Motor neuron (in vitro differentiated cells): ENCODE data around the gene EXOC4. TPM values are rescaled to one million over a fixed set of nuclear protein-coding genes. Genes with fewer than 3 reads are reported as not detected.

Experiments
- ATAC-seq, 8 experiments: fragments of 200-7000 bp; cut with Tn5 transposase; replicated peaks in 6 of 8; 2 replicates each; pipeline ENCODE4 v1.8.0; 2021; ENCODE audit warnings: mild to moderate bottlenecking in 8 of 8, moderate library complexity in 8 of 8
- H3K27ac ChIP-seq, 2 donors: fragments of 250-450 bp; sonication (Bioruptor Pico); 2 replicates each; pipeline ENCODE4 v1.9.0; 2021; ENCODE audit warnings: antibody characterized with exemption in 2 of 2, mild to moderate bottlenecking in 2 of 2, moderate library complexity in 1 of 2
- H3K4me1 ChIP-seq, 2 donors: fragments of 250-450 bp; sonication (Bioruptor Pico); replicated peaks in 1 of 2; 2 replicates each; pipeline ENCODE4 v1.6.1; 2021; ENCODE audit warnings: antibody characterized with exemption in 2 of 2, mild to moderate bottlenecking in 2 of 2, moderate library complexity in 1 of 2
- H3K4me3 ChIP-seq, 5 donors: fragments of 250-450 bp; sonication (Bioruptor Pico); 2 replicates each; pipeline ENCODE4 v1.9.0; 2021; ENCODE audit warnings: antibody characterized with exemption in 5 of 5, mild to moderate bottlenecking in 5 of 5, moderate library complexity in 4 of 5
- WGBS, 10 experiments: fragments of 450-650 bp; shearing (Covaris generic); methylation state at CpG; one replicate each; pipeline ENCODE4 v1.0.0; 2022; 5-methylcytosine and 5-hydroxymethylcytosine counted together
- in situ Hi-C, 9 experiments: fragments of 400-800 bp; cut with MboI; loops; one replicate each; pipeline ENCODE4 v1.15.0; 2021; ENCODE audit warnings: low sequenced_read_pairs in 9 of 9, low pct_unique_long_range_greater_than_20kb in 2 of 9; ENCODE audit not compliant: unreplicated experiment in 9 of 9
- total RNA-seq, 8 experiments: library from RNA; unstranded; fragments of 300-600 nt; gene quantifications; 2 replicates each; pipeline versions ENCODE4 v1.2.3 to v1.2.4, GENCODE V29; 2022

Gene EXOC4
- total RNA-seq, 8 experiments from 2014 or later: 47.7 to 103 (median 60.2) TPM

GRCh38 chr7:133730360-133730759 lies 477.5 kb downstream of the EXOC4 start:
- H3K4me3 ChIP-seq: no peak overlapping the region
- H3K27ac ChIP-seq: no peak overlapping the region
- WGBS, 10 experiments: 47 to 100% (median 88%) methylated on average over 2 to 3 of the region's 3 CpGs; no CpG with 5 or more reads in 1 of the 10 experiments
- in situ Hi-C loops: no loop called here
- ATAC-seq: no peak
- H3K4me1 ChIP-seq: peaks cover 0 to 4% of the 10 kb centered on the region in 2 donors

GRCh38 chr7:133733401-133733800 lies 480.5 kb downstream of the EXOC4 start:
- ATAC-seq: no peak
- H3K4me1 ChIP-seq: peaks cover 0 to 4% of the 10 kb centered on the region in 2 donors
- no peak overlapping the region for H3K4me3 ChIP-seq
- no peak overlapping the region for H3K27ac ChIP-seq
- 92 to 100% (median 100%) methylated on average over 1 to 5 of the region's 5 CpGs; no CpG with 5 or more reads in 2 of the 10 experiments for WGBS, 10 experiments
- in situ Hi-C loops: no loop called here

- 57 to 100% (median 87%) methylated on average over 1 of the region's 1 CpG; no CpG with 5 or more reads in 2 of the 10 experiments for WGBS, 10 experiments
- no peak overlapping the region for H3K4me3 ChIP-seq
- in situ Hi-C loops: no loop called here
- H3K4me1 ChIP-seq: peaks cover 0 to 4% of the 10 kb centered on the region in 2 donors
- H3K27ac ChIP-seq: no peak overlapping the region
- ATAC-seq: no peak
Observed at GRCh38 chr7:133735222-133735621, 482.3 kb downstream of the EXOC4 start.

DNA sequence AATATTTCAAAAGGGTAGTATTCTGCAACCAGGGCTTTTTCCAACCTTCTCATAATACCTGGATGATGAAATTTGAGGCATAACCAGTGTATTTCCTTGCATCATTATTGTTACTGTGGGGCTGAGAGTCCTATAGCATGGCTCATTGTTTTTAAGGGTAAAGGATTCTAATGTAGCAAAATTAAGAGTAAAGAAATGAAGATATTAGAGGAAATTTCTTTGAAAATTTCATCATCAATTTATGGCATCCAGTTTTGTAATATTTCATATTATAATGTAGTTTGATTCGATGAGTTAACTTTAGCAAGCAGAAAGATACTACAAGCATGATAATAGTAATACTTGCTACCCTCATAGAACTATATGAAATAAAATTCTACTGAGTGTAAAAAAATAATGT lies 486.9 kb downstream of the EXOC4 start:
- in situ Hi-C loops: no loop called here
- Histone ChIP-seq H3K4me1 (no peaks in the 10 kb centered on the region), H3K27ac (no peak overlapping the region), H3K4me3 (no peak overlapping the region)
- no peak for ATAC-seq
- 82 to 100% (median 91%) methylated on average over 1 of the region's 1 CpG; no CpG with 5 or more reads in 1 of the 10 experiments for WGBS, 10 experiments

GRCh38 chr7:133741078-133741477 lies 488.2 kb downstream of the EXOC4 start:
- 71 to 100% (median 89%) methylated on average over 1 to 3 of the region's 3 CpGs for WGBS, 10 experiments
- H3K4me3 ChIP-seq: no peak overlapping the region
- no peaks in the 10 kb centered on the region for H3K4me1 ChIP-seq
- no peak overlapping the region for H3K27ac ChIP-seq
- in situ Hi-C loops: no loop called here
- no peak for ATAC-seq

DNA sequence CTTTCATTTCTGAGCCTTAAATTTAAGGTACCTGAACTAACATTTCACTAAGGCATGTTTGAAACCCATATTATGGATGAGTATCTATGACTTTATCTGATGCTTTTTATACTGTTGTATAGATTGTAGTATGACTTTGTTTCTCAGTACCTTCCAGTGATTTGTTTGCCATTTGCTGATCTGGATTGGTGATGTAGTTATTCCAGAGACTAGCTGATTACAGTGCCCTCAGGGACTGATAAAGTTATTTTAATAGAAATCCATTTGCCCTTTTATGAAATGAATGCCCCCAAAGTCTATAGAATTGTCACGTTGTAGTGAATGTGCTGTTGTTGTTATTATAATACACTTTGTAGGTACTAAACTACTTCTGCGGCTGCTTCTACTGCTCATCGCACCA lies 488.8 kb downstream of the EXOC4 start:
- H3K4me3 ChIP-seq: no peak overlapping the region
- no peaks in the 10 kb centered on the region for H3K4me1 ChIP-seq
- in situ Hi-C loops: no loop called here
- no peak for ATAC-seq
- 86 to 100% (median 100%) methylated on average over 1 to 3 of the region's 3 CpGs; no CpG with 5 or more reads in 1 of the 10 experiments for WGBS, 10 experiments
- H3K27ac ChIP-seq: no peak overlapping the region

- WGBS, 10 experiments: 68 to 93% (median 75%) methylated on average over 2 to 6 of the region's 6 CpGs
- H3K4me1 ChIP-seq: no peaks in the 10 kb centered on the region
- peak in 1 of 8 experiments; percentile 36 for ATAC-seq
- no peak overlapping the region for H3K27ac ChIP-seq
- H3K4me3 ChIP-seq: no peak overlapping the region
- in situ Hi-C loops: no loop called here
Observed at GRCh38 chr7:133742709-133743538, 490.0 kb downstream of the EXOC4 start.

DNA sequence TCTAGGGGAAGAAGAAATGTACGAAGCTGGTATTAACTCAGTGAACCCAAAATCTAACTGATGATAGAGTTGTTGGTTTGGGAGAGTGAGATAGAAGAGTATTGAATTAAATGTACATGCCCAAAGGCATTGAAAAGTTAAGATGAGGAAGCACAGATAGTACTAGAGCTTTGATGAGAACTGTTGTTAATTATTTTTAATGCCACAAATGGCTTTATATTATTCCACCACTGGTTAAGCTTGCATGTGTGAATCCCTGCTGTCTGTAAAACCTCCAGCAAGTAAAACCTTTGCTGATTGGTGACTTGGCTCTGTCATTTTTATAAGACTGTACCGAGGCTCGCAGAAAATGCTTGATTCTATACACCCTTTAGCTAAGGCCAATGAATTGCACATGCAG lies 491.6 kb downstream of the EXOC4 start:
- H3K4me3 ChIP-seq: no peak overlapping the region
- in situ Hi-C loops: no loop called here
- no peaks in the 10 kb centered on the region for H3K4me1 ChIP-seq
- 80 to 100% (median 90%) methylated on average over 1 to 3 of the region's 3 CpGs; no CpG with 5 or more reads in 2 of the 10 experiments for WGBS, 10 experiments
- no peak overlapping the region for H3K27ac ChIP-seq
- no peak for ATAC-seq

GRCh38 chr7:133746305-133746704 lies 493.4 kb downstream of the EXOC4 start:
- in situ Hi-C loops: no loop called here
- ATAC-seq: no peak
- Histone ChIP-seq H3K4me1 (no peaks in the 10 kb centered on the region), H3K4me3 (no peak overlapping the region), H3K27ac (no peak overlapping the region)
- WGBS, 10 experiments: 50 to 100% (median 96%) methylated on average over 1 to 3 of the region's 3 CpGs

DNA sequence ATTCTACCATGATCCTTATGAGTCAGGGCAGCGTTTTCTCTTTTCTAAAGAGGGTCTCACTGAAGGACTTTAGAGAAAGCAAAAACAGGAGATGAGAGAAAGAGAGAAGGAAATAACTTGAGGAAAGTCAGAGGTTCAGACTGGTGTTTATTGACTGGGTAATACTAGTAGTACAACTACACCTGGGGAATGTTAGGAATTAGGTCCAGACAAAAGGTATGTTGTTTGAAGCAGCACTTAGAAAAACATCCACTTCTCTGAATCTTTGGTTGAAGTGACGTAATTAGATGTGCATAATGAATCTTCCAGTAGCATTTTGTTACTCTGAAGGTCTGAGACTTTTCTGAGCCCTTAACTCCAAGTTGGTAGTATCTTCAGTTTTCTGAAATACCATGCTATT lies 494.0 kb downstream of the EXOC4 start:
- Histone ChIP-seq H3K27ac (no peak overlapping the region), H3K4me1 (no peaks in the 10 kb centered on the region), H3K4me3 (no peak overlapping the region)
- WGBS, 10 experiments: 0 to 100% (median 89%) methylated on average over 1 of the region's 2 CpGs; no CpG with 5 or more reads in 3 of the 10 experiments
- in situ Hi-C loops: no loop called here
- ATAC-seq: no peak

GRCh38 chr7:133748443-133749407 lies 495.8 kb downstream of the EXOC4 start:
- H3K4me1 ChIP-seq: no peaks in the 10 kb centered on the region
- in situ Hi-C loops: no loop called here
- WGBS, 10 experiments: 58 to 100% (median 100%) methylated on average over 1 to 3 of the region's 4 CpGs; no CpG with 5 or more reads in 2 of the 10 experiments
- no peak overlapping the region for H3K27ac ChIP-seq
- ATAC-seq: no peak
- H3K4me3 ChIP-seq: no peak overlapping the region

GRCh38 chr7:133750287-133750686 lies 497.4 kb downstream of the EXOC4 start:
- in situ Hi-C loops: no loop called here
- no peak overlapping the region for H3K27ac ChIP-seq
- no peaks in the 10 kb centered on the region for H3K4me1 ChIP-seq
- ATAC-seq: no peak
- 0 to 71% (median 55%) methylated on average over 1 to 3 of the region's 3 CpGs; no CpG with 5 or more reads in 2 of the 10 experiments for WGBS, 10 experiments
- no peak overlapping the region for H3K4me3 ChIP-seq

DNA sequence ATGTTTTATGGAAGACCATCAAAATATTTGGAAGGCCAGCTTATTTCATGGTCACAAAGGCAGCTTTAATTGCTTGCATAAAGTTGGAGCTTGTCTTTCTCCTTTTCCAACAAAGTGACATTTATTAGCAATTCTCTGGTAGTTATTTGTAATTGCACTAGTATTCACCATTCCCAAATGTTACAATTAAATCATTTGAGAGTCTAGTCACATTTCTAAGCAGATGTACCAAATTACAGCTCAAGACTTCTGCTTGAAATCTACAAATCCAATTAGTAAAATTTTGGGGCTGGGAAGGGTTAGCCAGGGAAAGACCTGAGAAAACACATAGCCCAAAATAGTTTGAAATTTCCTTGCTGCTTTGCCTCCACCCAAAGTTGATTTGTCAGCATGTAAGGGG lies 498.2 kb downstream of the EXOC4 start:
- in situ Hi-C loops: no loop called here
- Histone ChIP-seq H3K4me1 (no peaks in the 10 kb centered on the region), H3K27ac (no peak overlapping the region), H3K4me3 (no peak overlapping the region)
- no peak for ATAC-seq
